ENCODE data around the gene SAMD4B.
A peak's percentile ranks its signal among the peaks of the same experiment; 100 is the strongest.
"Not testable (repeated sequence)": the region's sequence is repeated elsewhere in the genome, so short reads cannot be mapped to it uniquely, and the experiment has no call there.

The SAMD4B gene

DNA sequence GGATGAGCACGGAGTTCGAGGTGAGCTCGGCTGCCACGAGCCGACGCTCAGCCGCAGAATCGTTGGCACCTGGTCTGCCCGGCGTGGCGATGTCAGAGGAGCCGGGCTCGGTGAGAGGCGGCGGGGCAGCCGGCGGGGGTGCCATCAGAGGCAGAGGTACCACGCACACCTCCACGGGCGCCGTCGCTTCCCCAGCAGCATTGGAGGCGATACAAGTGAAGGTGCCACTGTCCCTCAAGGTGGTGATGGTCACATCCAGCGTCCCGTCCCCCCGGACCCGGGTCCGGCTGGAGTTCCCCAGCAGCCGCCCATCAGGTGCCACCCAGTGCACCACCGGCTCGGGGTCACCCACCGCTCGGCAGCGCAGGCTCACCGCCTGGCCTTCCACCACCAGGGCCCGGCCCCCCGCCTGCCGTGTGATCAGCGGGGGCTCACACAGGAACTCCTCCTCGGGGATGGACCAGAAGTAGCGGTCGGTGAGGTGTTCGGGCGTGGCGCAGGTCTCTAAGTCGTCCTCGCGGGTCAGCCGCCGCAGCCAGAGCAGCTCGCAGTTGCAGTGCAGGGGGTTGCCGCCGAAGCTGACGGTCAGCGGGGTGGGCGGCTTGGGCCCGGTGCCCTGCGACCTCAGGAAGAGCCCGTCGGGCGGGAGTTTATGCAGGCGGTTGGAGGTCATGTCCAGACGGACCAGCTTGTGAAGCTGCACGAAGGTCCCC is 28.0 kb upstream of the SAMD4B start:
- no peak for DNase-seq

DNA sequence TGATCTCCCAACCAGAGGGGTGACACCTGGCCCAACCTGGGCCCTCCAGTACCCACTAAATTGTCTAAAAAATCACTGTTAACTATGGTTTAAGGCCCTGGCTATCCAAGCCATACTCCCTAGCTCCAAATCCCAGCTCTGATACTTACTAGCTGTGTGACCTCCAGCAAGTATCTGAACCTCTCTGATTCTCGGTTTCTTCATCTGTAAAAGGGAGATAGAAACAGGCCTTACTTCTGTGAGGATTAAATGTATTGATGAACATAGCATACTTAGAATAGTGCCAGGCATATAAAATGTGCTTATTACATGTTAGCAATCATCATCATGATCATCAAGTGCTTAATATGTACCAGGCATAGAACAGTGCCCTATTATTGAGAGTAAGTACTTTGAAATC is 26.3 kb upstream of the SAMD4B start:
- DNase-seq, result no peak

DNA sequence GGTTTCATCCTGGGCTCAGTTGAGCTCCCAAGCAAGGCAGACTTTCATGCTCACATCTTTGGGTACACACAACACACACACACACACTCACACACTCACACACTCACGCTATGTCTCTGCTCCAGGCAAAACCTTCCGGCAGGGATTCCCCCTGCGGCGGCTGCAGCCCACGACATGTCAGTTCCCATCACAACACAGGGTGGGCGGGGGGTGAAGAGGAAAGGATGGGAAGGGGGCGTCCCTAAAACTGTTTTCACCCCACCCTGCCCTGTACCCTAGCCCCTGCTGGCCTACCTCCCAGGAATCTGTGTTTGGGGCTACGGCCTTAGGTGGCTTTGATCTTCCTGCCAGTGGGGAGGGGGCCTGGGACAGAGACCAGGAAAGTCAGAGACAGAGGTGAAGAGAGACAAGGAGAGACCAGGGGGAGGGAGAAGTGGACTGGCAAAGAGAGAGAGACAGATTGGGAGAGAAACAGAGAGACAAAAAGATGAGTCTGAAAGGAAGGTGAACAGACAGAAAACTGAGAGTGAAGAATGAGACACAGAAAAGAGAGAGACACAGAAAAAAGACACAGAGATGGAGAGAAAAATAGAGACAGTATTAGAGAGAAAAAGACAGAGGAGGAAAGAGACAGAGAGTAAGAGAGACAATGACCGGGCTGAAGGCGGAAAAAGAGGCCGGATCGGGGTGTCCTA is 25.4 kb upstream of the SAMD4B start:
- no peak for DNase-seq

DNA sequence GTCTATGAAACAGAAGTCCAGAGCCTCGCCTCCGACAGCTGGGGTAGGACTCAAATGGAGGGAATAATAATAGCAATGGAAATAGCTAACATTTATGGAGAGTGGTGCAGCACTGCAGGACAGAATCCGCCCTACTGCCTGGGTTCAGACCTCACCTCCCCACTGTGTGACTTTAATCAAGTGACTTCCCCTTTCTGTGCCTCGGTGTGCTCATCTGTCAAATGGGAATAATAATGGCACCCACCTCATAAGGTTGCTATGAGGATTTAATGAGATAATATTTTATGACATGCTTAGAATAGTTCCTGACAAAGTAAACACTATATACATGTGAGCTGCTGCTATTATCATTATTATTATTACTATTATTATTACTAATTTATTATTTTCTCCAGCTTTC is 24.7 kb upstream of the SAMD4B start:
- DNase-seq, result no peak

DNA sequence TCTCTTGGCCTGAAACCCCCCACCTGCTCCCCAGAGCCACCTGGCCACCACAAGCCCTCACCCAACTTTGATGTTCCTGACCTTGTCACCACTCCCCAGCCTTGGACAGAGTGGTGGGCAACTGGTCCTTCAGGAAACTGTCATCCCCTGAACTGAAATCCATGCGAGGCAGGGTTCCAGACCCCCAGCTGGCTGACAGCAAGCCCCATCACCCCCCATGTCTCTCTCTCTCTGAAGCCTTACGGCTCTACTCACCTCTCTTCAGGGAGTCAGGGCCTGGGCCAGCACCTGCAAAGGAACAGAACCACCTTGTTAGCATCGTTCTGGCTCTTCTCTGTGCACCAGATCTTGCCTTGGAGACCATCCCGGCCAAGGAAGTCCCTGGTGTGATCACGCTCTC is 24.1 kb upstream of the SAMD4B start:
- DNase-seq, result no peak

DNA sequence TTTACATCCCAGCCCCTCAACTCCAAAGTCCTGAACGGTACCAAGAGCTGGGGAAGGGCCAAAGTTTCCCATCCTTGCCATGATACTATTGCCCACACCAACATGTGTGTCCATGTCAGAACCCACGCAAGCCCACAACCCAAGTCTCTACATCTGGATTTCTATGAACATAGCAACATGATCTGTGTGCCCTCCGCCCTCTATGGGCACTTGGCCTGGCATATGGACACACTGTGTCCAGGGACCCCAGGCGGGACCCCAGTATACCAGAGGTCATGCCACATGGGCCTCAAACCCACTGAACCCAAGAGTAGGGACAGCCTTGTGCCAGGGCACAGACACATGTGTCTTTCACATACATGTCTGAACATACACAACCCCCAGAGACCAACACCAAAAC is 23.5 kb upstream of the SAMD4B start:
- DNase-seq, result no peak

DNA sequence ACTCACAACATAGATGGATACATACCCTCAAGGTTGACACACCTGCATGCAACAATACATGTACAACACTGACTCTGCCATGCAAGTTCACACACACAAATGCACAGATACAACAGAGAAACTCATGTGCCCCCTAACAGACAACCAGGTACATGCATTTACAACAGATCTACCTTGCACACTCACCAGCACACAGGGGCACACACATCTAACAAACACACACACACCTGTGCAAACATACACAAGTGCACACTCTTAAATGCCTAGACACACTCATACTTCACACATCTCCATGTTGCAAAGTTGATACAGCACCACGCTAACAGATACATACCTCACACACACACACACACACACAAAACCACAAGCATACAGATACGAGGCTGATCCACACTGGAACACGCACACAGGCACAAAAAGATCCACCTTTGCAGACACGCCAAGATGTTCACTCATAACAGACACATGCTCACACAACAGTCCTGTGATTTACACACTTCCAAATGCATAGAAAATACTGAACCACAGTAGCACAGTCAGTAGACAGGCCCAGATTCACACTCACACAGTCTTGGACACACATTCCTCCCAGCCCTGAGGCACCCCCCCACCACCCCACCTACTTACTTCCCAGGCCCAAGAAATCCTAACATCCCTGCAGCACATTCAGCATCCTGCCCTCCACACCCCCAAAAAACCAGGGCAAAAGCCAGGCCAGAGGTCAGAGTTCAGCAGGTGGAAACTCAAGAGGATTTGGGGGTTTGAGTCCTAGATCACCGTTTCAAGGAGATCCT is 22.9 kb upstream of the SAMD4B start:
- no peak for DNase-seq

DNA sequence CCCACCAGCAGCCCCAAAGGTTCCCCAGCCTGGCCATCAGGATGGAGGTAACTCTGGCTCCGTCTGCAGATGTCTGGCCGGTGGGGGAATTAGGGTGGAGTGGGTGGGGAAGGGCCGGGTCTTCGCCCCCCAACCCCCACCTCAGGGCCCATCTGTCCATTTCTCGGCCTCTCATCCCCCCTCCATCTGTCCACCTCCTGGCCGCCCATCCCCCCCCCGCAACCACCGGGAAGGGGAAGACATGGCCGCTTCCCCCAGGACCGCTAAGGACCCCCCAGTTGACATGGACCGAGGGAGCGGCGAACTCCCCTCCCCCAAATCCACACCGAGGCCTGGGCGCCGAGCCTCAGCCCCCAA is 22.4 kb upstream of the SAMD4B start:
- no peak for DNase-seq

DNA sequence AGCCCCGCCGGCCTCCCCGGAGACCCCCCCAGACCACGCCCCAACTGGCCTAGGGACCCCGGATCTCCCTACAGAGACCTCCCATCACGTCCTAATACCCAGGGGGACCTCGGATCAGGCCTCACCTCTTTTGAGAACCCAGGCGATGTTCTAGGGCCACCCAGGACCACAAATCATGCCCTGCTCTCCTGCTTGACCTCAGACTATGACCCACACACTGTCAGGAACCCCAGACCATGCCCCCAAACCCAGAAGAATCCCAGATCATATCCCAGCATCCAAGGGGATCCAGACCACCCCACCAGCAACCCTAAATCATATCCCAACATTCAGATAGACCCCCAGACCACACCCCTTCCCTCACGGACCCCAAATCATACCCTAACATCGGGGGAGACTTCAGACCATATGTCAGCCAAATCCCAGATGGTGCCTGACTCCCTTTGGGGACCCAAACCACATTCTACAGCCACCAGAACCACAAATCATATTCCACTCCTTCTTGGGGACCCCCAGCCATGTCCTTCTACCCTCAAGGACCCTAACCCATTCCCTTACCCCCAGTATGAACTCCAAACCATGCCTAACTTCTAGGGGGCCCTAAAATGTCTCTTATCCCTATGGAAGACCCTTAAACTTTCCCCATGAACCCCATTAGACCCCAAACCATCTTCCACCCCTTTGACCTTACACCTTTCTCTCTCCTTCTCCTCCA is 20.9 kb upstream of the SAMD4B start:
- no peak for DNase-seq

DNA sequence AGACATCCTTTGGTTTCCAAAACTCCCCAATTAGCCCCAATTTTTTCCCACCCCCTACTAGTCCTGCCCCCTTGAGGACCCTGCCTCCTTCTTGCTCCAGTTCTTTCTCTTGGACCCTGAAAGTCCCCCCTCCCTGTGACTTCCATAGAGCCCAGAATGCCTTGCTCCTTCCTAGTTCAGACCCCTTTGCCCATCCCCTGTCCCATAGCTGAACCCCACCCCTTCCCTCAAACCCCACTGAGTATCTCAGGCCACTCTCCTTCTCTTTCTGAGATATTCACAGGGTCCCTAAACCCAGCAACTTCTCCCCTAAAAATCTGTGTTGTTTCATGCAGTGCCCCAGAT is 20.4 kb upstream of the SAMD4B start:
- DNase-seq, result no peak

DNA sequence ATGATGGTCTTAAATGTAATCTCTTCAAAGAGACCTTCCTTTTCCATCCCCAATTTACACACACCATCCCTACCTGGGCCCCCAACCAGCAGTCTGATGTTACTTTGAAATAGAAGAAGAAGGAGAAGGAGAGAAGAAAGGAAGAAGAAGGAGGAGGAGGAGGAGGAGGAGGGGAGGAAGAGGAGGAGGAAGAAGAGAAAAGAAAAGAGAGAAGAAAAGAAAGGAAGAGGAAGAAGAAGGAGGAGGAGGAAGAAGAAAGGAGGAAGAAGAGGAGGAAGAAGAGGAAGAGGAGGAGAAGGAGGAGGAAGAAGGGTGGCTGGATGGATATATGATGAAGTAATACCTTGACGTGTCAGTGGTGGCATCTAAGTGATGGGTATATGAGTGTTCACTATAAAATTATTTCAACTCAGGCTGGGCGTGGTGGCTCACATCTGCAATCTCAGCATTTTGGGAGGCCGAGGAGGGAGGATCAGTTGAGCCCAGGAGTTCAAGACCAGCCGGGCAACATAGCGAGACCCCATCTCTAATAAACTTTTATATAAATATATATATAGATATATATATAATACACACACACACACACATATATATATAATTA is 17.9 kb upstream of the SAMD4B start:
- no peak for DNase-seq

DNA sequence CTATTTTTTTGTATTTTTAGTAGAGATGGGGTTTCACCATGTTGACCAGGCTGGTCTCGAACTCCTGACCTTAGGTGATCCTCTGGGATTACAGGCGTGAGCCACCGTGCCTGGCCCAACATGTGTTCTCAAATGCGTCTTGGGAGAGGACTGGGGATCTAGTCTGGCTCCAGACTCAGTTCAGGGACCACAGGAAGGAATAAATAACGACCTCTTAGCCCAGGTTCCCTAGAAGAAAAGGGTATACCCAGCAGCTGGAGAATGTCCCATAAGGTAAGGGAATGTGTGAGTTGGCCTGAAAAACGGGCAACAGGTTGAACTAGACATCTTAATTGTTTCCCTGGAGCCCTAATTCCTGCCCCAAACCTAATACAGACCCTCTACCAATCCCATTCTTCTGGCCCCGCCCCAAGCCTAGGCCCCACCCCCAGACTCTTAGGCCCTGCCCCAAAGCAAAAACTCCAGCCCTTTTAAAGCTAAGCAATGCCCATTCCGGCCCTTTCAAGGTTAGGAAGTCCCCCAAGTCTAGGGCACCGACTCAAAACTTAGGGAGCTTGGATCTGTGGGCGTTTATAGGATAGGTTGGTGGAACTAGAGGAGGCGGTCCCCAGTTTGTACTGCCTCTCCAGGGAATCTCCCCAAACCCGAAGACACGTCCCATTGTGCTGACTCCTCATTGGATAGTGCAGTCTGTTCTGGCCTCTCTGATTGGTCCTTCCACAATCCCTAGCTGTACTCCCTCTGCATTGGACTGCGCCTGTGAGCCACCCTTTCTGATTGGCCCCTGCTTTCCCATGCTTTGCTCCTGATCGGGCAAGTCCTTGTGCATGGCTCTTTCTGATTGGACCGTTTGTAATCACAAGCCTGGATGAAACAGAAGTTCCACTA is 16.2 kb upstream of the SAMD4B start:
- no peak for DNase-seq

DNA sequence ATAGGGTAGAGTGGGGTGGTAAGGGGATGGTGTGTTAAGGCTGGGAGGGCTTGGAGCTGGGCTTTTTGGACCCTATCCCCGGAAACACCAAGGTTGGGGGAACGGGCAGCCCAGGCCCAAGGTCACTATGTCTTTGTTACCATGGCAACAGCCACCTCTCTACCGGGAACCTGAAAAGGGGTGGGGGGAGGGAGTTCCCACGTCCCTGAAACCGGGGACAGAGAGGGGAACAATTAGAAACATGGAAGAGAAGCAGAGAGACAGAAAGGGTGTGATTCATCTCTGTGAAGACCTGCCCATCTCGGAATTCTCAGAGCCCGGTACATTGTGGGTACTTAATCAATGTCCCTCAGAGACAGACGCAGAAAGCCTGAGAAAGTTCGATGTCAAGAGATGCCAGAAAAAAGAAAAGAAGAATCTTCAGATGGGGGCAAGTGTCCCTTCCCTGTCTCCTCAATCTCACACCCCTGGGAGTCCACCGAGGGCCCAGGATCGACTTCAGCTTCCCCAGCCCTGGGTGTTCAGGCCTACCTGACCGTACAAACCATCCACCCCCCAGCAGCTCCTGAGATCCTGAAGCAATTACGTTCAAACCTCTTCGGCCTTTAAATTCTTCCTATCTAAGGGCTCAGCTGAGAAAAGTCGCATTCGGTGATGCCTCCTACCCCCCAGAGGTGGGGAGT is 14.7 kb upstream of the SAMD4B start:
- DNase-seq, result no peak

DNA sequence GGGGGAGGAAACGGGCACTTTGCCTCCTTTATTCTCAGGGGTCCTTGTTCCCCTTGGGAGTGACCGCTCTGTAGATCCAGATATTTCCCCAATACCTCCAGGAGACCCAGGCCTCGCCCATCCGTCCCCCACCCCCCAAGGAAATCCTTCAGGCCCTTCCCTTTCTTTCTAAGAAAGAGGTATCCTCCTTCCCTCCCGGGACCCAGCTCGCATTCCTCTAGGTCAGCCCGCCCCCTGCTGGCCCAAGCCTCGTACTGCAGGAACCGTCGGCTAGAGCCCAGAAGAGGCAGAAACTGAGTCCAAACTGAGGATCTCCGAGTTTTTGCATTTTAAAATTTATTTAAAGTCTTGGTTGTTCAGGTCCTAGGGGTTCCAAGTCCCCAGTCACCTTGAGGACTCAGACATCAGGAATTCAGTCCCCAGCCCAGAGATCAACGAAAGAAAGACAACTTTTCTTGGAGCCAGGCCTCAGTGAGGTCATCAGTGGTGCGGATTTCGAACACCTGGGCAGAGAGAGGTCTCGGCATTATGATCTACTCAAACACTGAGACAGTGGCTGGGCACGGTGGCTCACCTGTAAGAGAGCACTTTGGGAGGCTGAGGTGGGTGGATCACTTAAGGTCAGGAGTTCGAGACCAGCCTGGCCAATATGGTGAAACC is 14.0 kb upstream of the SAMD4B start:
- peak; percentile 58 for DNase-seq

DNA sequence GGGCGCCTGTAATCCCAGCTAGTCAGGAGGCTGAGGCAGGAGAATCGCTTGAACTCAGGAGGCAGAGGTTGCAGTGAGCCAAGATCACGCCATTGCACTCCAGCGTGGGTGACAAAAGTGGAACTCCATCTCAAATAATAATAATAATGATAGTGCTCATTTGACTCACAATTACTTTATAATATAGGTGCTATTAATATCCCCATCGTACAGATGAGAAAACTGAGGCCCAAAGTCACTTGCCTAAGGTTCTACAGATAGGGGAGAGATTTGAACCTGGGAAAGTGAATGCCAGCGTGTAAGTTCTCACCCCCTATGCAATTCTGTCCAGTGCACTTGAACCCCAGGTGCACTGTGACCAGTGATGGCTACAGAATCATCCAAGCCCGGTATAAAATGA is 12.3 kb upstream of the SAMD4B start:
- DNase-seq, result no peak

DNA sequence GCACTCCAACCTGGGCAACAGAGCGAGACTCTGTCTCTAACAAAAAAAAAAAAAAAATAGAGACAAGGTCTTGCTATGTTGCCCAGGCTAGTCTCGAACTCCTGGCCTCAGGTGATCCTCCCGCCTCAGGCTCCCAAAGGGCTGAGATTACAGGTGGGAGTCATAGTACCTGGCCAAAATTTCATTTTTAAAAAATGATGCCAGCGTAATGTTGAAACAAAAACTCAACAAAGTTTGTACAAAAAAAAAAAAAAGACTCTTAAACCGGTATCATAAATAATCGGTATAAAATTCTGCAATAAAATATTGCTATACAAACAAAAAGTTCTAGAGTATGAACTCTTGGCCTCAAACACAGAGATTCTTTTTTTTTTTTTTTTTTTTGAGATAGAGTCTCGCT is 9.9 kb upstream of the SAMD4B start:
- DNase-seq, result no peak

DNA sequence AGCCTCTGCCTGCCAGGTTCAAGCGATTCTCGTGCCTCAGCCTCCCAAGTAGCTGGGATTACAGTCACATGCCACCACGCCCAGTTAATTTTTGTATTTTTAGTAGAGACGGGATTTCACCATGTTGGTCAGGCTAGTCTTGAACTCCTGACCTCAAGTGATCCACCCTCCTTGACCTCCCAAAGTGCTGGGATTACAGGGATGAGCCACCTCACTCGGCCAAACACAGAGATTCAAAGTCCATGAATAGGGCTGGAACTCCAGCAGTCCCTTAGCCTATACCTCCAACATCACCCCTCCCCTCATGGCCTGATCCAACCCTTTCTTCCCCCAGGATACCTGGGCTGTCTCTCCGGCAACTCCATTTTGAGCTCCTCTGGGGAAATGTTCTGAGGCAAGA is 9.5 kb upstream of the SAMD4B start:
- not testable (repeated sequence) for DNase-seq

DNA sequence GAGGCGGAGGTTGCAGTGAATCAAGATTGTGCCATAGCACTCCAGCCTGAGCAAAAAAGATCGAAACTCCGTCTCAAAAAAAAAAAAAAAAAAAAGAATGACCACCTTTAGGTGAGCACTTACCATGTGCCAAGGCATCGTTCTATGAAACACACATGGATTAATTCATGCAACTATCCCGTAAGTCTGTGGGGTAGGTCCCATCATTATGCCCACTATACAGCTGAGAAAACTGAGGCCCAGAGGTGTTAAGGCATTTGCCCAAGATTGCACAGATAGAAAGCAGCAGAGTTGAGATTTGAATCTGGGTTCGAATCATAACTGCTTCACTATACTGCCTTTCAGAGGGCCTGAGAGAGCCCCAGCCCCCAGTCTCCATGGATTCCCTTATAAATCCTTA is 8.7 kb upstream of the SAMD4B start:
- no peak for DNase-seq

DNA sequence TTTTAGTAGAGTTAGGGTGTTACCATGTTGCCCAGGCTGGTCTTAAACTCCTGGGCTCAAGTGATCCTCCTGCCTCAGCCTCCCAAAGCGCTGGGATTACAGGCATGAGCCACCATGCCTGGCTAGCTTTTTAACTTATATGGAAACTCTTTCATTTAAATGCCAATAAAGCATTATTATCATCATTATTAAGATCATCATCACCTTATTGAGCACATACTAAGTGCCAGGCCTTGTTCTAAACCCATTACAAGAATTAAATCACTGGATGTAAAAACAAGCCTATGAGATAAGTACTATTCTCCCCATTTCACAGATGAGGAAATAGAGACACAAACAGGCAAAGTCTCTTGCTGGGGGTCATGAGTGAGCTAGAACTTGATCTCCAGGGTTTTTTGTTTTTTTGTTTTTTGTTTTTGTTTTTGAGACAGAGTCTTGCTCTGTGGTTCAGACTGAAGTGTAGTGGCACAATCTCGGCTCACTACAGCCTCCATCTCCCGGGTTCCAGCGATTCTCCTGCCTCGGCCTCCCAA is 7.7 kb upstream of the SAMD4B start:
- no peak for DNase-seq

DNA sequence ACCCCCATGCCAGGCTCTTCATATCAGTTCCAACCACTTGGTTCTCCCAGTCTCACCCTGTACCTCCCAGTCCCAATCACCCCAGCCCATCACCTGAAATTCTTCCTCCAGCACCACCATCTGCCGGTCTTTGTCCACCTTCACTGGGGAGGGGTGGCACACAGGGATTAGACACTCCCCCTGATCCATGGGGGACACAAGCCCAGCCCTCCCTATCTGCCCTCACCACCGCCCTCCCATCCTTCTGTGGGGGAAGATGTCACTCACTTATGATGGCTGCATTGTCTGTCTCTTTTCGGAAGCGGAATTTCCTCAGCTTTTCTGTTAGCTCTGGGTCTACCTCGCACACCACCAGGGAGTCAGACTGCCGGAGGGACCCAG is 7.1 kb upstream of the SAMD4B start:
- no peak for DNase-seq

DNA sequence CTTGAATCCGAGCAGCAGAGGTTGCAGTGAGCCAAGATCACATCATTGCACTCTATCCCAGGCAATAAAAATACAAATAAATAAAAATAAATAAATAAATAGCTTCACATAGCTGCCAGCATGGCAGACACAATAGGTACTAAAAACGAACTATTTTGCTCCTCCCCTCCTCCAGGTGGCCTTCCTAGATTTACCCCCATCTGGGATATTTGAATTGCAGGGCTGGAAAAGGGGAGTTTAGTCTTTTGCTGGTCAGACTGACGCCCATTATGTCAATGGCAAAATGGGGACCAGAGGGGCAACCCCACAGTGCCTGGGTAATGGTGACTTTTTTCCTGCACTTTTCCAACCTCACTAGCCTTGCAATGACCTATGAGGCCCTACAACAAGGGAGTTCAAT is 5.7 kb upstream of the SAMD4B start:
- DNase-seq, result no peak

All from NCI-H2107 (cell line).